ENCODE results near the gene FASN.

The FASN gene

DNA sequence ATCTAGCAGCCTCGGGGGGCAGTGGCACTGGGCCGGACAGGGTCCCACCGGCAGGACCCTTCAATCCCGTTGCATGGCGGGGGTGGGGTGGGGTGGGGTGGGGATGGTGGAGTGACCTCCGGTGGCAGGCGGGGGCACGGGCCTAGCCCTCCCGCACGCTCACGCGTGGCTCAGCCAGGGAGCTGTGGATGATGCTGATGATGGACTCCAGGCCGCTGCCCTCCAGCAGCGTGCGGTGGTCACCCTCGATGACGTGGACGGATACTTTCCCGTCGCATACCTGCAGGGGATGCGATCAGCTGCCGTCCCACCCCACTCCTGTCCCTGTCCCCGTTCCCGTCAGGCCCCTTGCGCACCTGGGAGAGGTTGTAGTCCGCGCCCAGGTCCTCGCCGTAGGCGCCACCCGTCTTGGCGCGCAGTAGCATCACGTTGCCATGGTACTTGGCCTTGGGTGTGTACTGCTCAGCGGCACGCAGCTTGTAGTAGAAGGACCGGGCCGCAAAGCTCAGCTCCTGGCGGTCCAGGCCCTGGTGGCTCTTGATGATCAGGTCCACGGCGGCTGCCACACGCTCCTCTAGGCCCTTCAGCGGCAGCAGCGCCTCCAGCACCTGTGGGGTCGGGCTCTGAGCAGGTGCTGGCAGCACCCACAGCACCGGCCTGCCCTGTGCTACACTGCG is 18.9 kb downstream of the FASN start:
- Histone ChIP-seq H3K79me2 (ENCODE audit: insufficient read depth, low read length) (no peaks in the 10 kb centered on the region), H3K4me1 (ENCODE audit: insufficient read depth, low read length, poor library complexity, severe bottlenecking) (no peaks in the 10 kb centered on the region), H3K4me2 (ENCODE audit: low read depth, low read length, poor library complexity, severe bottlenecking) (no peak overlapping the region), H3K9ac (ENCODE audit: low read depth, low read length, poor library complexity, severe bottlenecking) (no peak overlapping the region), H3K4me3 (ENCODE audit: low read length, poor library complexity, severe bottlenecking) (no peak overlapping the region), H3K36me3 (ENCODE audit: insufficient read depth, low read length) (peaks cover 54% of the 10 kb centered on the region; the same call in 1 of the 2 replicates), H3F3A (ENCODE audit: low read depth) (no peaks in the 10 kb centered on the region), H3K9me3 (ENCODE audit: insufficient read depth, low read depth, low read length) (no peaks in the 10 kb centered on the region), H2AFZ (ENCODE audit: low read length) (no peak overlapping the region), H4K20me1 (ENCODE audit: insufficient read depth, low read length, poor library complexity, severe bottlenecking) (no peaks in the 10 kb centered on the region), H3K27me3 (ENCODE audit: insufficient read depth, low read length, poor library complexity, severe bottlenecking) (no peaks in the 10 kb centered on the region), H3K9me2 (replicated peaks; ENCODE audit: low read depth, low read length) (no peaks in the 10 kb centered on the region)
- TF ChIP-seq, protein P1, sequence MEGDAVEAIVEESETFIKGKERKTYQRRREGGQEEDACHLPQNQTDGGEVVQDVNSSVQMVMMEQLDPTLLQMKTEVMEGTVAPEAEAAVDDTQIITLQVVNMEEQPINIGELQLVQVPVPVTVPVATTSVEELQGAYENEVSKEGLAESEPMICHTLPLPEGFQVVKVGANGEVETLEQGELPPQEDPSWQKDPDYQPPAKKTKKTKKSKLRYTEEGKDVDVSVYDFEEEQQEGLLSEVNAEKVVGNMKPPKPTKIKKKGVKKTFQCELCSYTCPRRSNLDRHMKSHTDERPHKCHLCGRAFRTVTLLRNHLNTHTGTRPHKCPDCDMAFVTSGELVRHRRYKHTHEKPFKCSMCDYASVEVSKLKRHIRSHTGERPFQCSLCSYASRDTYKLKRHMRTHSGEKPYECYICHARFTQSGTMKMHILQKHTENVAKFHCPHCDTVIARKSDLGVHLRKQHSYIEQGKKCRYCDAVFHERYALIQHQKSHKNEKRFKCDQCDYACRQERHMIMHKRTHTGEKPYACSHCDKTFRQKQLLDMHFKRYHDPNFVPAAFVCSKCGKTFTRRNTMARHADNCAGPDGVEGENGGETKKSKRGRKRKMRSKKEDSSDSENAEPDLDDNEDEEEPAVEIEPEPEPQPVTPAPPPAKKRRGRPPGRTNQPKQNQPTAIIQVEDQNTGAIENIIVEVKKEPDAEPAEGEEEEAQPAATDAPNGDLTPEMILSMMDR (conservative IDR thresholded peaks at IDR 0.05; ENCODE audit: low read length) = no peak
- no peak for TF ChIP-seq EZH2phosphoT487 (IDR thresholded peaks at IDR 0.05; ENCODE audit: borderline replicate concordance)

DNA sequence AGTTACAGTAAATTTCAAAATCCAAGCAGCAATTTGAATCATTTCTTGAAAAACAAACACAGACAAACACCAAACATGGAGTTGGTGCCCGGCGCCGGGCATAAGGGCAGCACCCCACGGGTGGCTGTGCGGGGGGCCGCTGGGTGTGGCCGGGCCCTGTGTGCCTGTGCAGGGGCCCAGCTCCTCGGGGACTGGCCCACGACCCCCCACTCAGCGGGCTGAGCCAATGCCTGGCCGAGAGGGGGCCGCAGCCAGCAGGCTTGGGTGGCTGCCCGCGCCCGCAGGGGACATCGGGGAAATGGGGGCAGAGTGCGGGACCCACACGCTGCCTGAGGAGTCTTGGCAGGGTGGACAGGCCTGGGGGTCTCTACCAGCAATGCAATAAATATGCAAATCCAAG is 19.6 kb downstream of the FASN start:
- no peaks in the 10 kb centered on the region for H3F3A ChIP-seq (ENCODE audit: low read depth)
- H3K4me3 ChIP-seq (ENCODE audit: low read length, poor library complexity, severe bottlenecking) = no peak overlapping the region
- no peaks in the 10 kb centered on the region for H3K9me3 ChIP-seq (ENCODE audit: insufficient read depth, low read depth, low read length)
- peaks cover 47% of the 10 kb centered on the region; the same call in 1 of the 2 replicates for H3K36me3 ChIP-seq (ENCODE audit: insufficient read depth, low read length)
- TF ChIP-seq, protein P1 (conservative IDR thresholded peaks at IDR 0.05; ENCODE audit: low read length) = no peak
- TF ChIP-seq EZH2phosphoT487 (IDR thresholded peaks at IDR 0.05; ENCODE audit: borderline replicate concordance) = no peak
- no peaks in the 10 kb centered on the region for H4K20me1 ChIP-seq (ENCODE audit: insufficient read depth, low read length, poor library complexity, severe bottlenecking)
- no peak overlapping the region for H3K9ac ChIP-seq (ENCODE audit: low read depth, low read length, poor library complexity, severe bottlenecking)
- no peak overlapping the region for H2AFZ ChIP-seq (ENCODE audit: low read length)
- H3K79me2 ChIP-seq (ENCODE audit: insufficient read depth, low read length) = no peaks in the 10 kb centered on the region
- no peaks in the 10 kb centered on the region for H3K9me2 ChIP-seq (replicated peaks; ENCODE audit: low read depth, low read length)
- no peak overlapping the region for H3K4me2 ChIP-seq (ENCODE audit: low read depth, low read length, poor library complexity, severe bottlenecking)
- H3K27me3 ChIP-seq (ENCODE audit: insufficient read depth, low read length, poor library complexity, severe bottlenecking) = no peaks in the 10 kb centered on the region
- no peaks in the 10 kb centered on the region for H3K4me1 ChIP-seq (ENCODE audit: insufficient read depth, low read length, poor library complexity, severe bottlenecking)

DNA sequence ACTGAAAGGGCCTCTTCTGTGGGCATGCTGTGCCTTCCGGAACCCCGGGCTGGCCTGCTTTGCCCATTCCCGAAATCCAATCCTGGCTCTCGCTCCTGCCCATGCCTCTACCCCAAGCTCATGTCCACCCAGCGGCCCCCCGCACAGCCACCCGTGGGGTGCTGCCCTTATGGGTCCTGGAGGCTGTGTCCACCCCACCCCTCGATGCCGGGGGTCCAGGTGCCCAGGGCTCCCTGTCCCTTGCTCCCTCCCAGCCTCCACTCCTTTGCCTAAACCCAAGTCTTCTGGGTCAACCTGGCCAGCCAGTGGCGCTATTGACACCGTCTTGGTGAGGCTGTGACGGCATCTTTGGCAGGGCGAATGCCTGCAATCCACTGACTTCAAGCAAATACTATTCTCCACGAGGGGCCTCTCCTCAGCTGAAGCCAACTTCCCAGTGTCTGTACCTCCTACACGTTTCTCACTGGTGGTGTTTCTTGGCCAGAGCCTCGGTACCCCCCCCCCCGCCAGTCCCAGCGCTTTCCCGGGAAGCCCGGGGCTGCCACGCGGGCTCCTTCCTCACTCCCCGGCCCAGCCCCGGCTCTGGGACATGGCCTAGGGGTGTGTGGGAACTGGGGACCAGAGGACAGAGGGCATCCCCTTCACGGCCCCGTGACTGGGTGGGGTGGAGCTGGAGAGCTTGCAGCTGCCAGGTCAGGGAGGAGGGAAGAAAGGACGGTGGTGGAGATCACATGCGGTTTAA is 20.2 kb downstream of the FASN start:
- Histone ChIP-seq H3K27me3 (ENCODE audit: insufficient read depth, low read length, poor library complexity, severe bottlenecking) (no peaks in the 10 kb centered on the region), H3K36me3 (ENCODE audit: insufficient read depth, low read length) (peaks cover 41% of the 10 kb centered on the region; the same call in 1 of the 2 replicates), H4K20me1 (ENCODE audit: insufficient read depth, low read length, poor library complexity, severe bottlenecking) (no peaks in the 10 kb centered on the region)

More for the DNA sequence above, 20.2 kb downstream of the FASN start:
- no peak for TF ChIP-seq EZH2phosphoT487 (IDR thresholded peaks at IDR 0.05; ENCODE audit: borderline replicate concordance)
- TF ChIP-seq, protein P1 (conservative IDR thresholded peaks at IDR 0.05; ENCODE audit: low read length) = no peak
- Histone ChIP-seq H3K4me3 (ENCODE audit: low read length, poor library complexity, severe bottlenecking) (no peak overlapping the region), H3K9ac (ENCODE audit: low read depth, low read length, poor library complexity, severe bottlenecking) (no peak overlapping the region), H3K9me3 (ENCODE audit: insufficient read depth, low read depth, low read length) (no peaks in the 10 kb centered on the region), H3K4me2 (ENCODE audit: low read depth, low read length, poor library complexity, severe bottlenecking) (no peak overlapping the region), H2AFZ (ENCODE audit: low read length) (no peak overlapping the region), H3K9me2 (replicated peaks; ENCODE audit: low read depth, low read length) (no peaks in the 10 kb centered on the region), H3K79me2 (ENCODE audit: insufficient read depth, low read length) (no peaks in the 10 kb centered on the region), H3K4me1 (ENCODE audit: insufficient read depth, low read length, poor library complexity, severe bottlenecking) (no peaks in the 10 kb centered on the region), H3F3A (ENCODE audit: low read depth) (no peaks in the 10 kb centered on the region)
